IPS-18c (cell line): ENCODE results near the gene ATP2B2.
"Not testable (repeated sequence)": the region's sequence is repeated elsewhere in the genome, so short reads cannot be mapped to it uniquely, and the experiment has no call there.

ENCODE experiments used
- H3K4me3 ChIP-seq: 2 replicates; pipeline ENCODE4 v1.7.0; 2013; ENCODE audit warnings: low read depth, mild to moderate bottlenecking, low read length, moderate library complexity; ENCODE audit not compliant: insufficient read depth
- H3K9me3 ChIP-seq: one replicate; pipeline ENCODE4 v1.6.1; 2013; ENCODE audit warnings: mild to moderate bottlenecking, low read length, moderate library complexity; ENCODE audit not compliant: control insufficient read depth, insufficient read depth

The ATP2B2 gene

GRCh38 chr3:10382892-10383849 lies 122.2 kb downstream of the ATP2B2 start:
- Histone ChIP-seq H3K9me3 (peaks cover 8% of the 10 kb centered on the region), H3K4me3 (no peak overlapping the region)

GRCh38 chr3:10382445-10382844 lies 122.9 kb downstream of the ATP2B2 start:
- not testable (repeated sequence) for H3K4me3 ChIP-seq, H3K9me3 ChIP-seq

- H3K9me3 ChIP-seq, result no peaks in the 10 kb centered on the region
- no peak overlapping the region for H3K4me3 ChIP-seq
These were observed 124.0 kb downstream of the ATP2B2 start for GRCh38 chr3:10381336-10381735.

- H3K4me3 ChIP-seq, result no peak overlapping the region
- H3K9me3 ChIP-seq, result no peaks in the 10 kb centered on the region
These were observed 124.5 kb downstream of the ATP2B2 start for GRCh38 chr3:10380906-10381305.

GRCh38 chr3:10379961-10380360 lies 125.4 kb downstream of the ATP2B2 start:
- Histone ChIP-seq H3K9me3 (no peaks in the 10 kb centered on the region), H3K4me3 (no peak overlapping the region)

GRCh38 chr3:10379161-10379560 lies 126.2 kb downstream of the ATP2B2 start:
- Histone ChIP-seq H3K9me3 (no peaks in the 10 kb centered on the region), H3K4me3 (no peak overlapping the region)

- Histone ChIP-seq H3K4me3 (no peak overlapping the region), H3K9me3 (no peaks in the 10 kb centered on the region)
These were observed 126.6 kb downstream of the ATP2B2 start for GRCh38 chr3:10378742-10379141.

GRCh38 chr3:10378246-10378645 lies 127.1 kb downstream of the ATP2B2 start:
- Histone ChIP-seq H3K9me3 (no peaks in the 10 kb centered on the region), H3K4me3 (no peak overlapping the region)

GRCh38 chr3:10377148-10377725 lies 128.1 kb downstream of the ATP2B2 start:
- Histone ChIP-seq H3K9me3 (no peaks in the 10 kb centered on the region), H3K4me3 (no peak overlapping the region)

- Histone ChIP-seq H3K4me3 (no peak overlapping the region), H3K9me3 (no peaks in the 10 kb centered on the region)
These were observed 129.0 kb downstream of the ATP2B2 start for GRCh38 chr3:10376353-10376752.

GRCh38 chr3:10375296-10376053 lies 129.9 kb downstream of the ATP2B2 start:
- H3K4me3 ChIP-seq, result no peak overlapping the region
- no peaks in the 10 kb centered on the region for H3K9me3 ChIP-seq

- H3K9me3 ChIP-seq, result no peaks in the 10 kb centered on the region
- no peak overlapping the region for H3K4me3 ChIP-seq
These were observed 131.1 kb downstream of the ATP2B2 start for GRCh38 chr3:10374311-10374710.

- H3K4me3 ChIP-seq, result no peak overlapping the region
These were observed 131.6 kb downstream of the ATP2B2 start for GRCh38 chr3:10373686-10374261.

GRCh38 chr3:10371789-10372188 lies 133.6 kb downstream of the ATP2B2 start:
- no peak overlapping the region for H3K4me3 ChIP-seq
- no peaks in the 10 kb centered on the region for H3K9me3 ChIP-seq

More at GRCh38 chr3:10373686-10374261, 131.6 kb downstream of the ATP2B2 start:
- no peaks in the 10 kb centered on the region for H3K9me3 ChIP-seq

- Histone ChIP-seq H3K4me3 (no peak overlapping the region), H3K9me3 (no peaks in the 10 kb centered on the region)
These were observed 134.2 kb downstream of the ATP2B2 start for GRCh38 chr3:10371167-10371566.

GRCh38 chr3:10370429-10370828 lies 135.0 kb downstream of the ATP2B2 start:
- no peak overlapping the region for H3K4me3 ChIP-seq
- H3K9me3 ChIP-seq, result no peaks in the 10 kb centered on the region

GRCh38 chr3:10368512-10368911 lies 136.9 kb downstream of the ATP2B2 start:
- H3K9me3 ChIP-seq, result no peaks in the 10 kb centered on the region
- no peak overlapping the region for H3K4me3 ChIP-seq
